DOHH2 (cell line): ENCODE measurements around the gene EPHA4.
"Not testable (repeated sequence)": the region's sequence is repeated elsewhere in the genome, so short reads cannot be mapped to it uniquely, and the experiment has no call there.

Experiments
- H3F3A ChIP-seq: fragments of 200-600 bp; sonication (generic), shearing (Covaris generic); 2 replicates; pipeline ENCODE4 v1.6.0; 2016; ENCODE audit warnings: antibody characterized with exemption, mild to moderate bottlenecking; ENCODE audit not compliant: control insufficient read depth, insufficient read depth
- H3K27ac ChIP-seq: fragments of 200-600 bp; sonication (generic); 2 replicates; pipeline ENCODE4 v1.5.1; 2014; ENCODE audit warnings: low read depth, mild to moderate bottlenecking, low read length, moderate library complexity
- H3K27me3 ChIP-seq: fragments of 200-600 bp; sonication (generic); 2 replicates; pipeline ENCODE4 v1.6.1; 2014; ENCODE audit warnings: mild to moderate bottlenecking, low read length, mixed read lengths; ENCODE audit not compliant: control insufficient read depth
- H3K36me3 ChIP-seq: fragments of 200-600 bp; sonication (generic); 2 replicates; pipeline ENCODE4 v1.6.1; 2014; ENCODE audit warnings: mild to moderate bottlenecking, low read length, moderate library complexity, mixed read lengths; ENCODE audit not compliant: control insufficient read depth
- H3K4me1 ChIP-seq: fragments of 200-600 bp; sonication (generic); 2 replicates; pipeline ENCODE4 v1.6.1; 2014; ENCODE audit warnings: mild to moderate bottlenecking, low read length, mixed read lengths; ENCODE audit not compliant: control insufficient read depth
- H3K4me2 ChIP-seq: fragments of 200-600 bp; sonication (generic); 2 replicates; pipeline ENCODE4 v1.6.0; 2014; ENCODE audit warnings: mild to moderate bottlenecking, low read length, moderate library complexity
- H3K4me3 ChIP-seq: fragments of 200-600 bp; sonication (generic); 2 replicates; pipeline ENCODE4 v1.5.1; 2014; ENCODE audit warnings: mild to moderate bottlenecking, low read length, mixed read lengths
- H3K79me2 ChIP-seq: fragments of 200-600 bp; sonication (generic); 2 replicates; pipeline ENCODE4 v1.6.1; 2014; ENCODE audit warnings: mild to moderate bottlenecking, low read length, mixed read lengths; ENCODE audit not compliant: control insufficient read depth
- H3K9me2 ChIP-seq: fragments of 200-600 bp; sonication (generic); replicated peaks from 2 replicates; pipeline ENCODE4 v1.6.1; 2014; ENCODE audit warnings: mild to moderate bottlenecking, low read length, mixed read lengths; ENCODE audit not compliant: control insufficient read depth
- H3K9me3 ChIP-seq: fragments of 200-600 bp; sonication (generic); 2 replicates; pipeline ENCODE4 v1.6.1; 2014; ENCODE audit warnings: antibody characterized with exemption, low read length, mixed read lengths; ENCODE audit not compliant: control insufficient read depth, insufficient read depth
- H4K20me1 ChIP-seq: fragments of 200-600 bp; sonication (generic); 2 replicates; pipeline ENCODE4 v1.6.0; 2014; ENCODE audit warnings: low read depth, mild to moderate bottlenecking, antibody characterized with exemption, low read length, moderate library complexity; ENCODE audit not compliant: control insufficient read depth, insufficient read depth
- EZH2phosphoT487 ChIP-seq: fragments of 200-600 bp; sonication (generic); IDR thresholded peaks from 2 replicates; pipeline ENCODE4 v1.6.1; 2017; ENCODE audit warnings: borderline replicate concordance, mild to moderate bottlenecking, antibody characterized with exemption, low read length, moderate library complexity, mixed read lengths
- TF ChIP-seq, protein P1 (sequence below): fragments of 200-600 bp; sonication (generic); IDR thresholded peaks from one replicate; pipeline ENCODE4 v1.5.1; 2014; ENCODE audit warnings: antibody characterized with exemption, mild to moderate bottlenecking, low read depth, low read length; ENCODE audit not compliant: poor library complexity, severe bottlenecking

EPHA4 gene

DNA sequence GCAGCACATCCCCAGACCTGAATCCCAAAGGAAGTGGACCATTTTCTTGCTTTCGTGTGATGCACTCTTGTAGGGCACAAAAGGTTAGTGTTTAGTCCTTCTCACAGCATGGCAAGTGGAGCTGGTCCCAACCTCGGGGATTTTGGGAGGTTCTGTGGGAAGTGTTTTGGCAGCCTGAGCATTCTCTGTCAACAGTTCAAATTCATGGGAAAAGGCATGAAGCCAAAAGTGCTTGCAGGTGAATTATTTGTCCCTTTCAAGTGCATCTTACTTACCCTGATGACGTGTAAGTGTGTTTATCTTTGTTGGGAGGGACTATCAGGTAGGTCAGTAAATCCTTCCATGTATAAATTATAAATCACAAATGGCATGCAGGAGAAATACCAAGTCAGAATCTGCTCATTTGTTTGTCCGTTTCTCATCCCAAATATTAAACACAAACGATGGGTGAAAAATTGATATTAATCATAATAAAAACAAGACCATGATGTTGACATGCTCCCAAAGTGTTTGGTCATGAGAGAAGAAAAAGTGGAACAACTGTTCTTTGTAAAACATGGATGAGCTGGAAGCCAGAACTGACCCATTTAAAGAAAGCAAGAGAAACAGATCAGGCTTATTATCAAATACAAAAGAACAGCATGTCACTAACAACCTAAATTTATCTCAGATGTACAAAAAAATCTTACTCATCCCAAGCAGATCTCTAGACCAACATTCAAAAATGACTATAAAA lies 57.6 kb downstream of the EPHA4 start:
- no peaks in the 10 kb centered on the region for H3K9me2 ChIP-seq
- H3K4me2 ChIP-seq: no peak overlapping the region
- peaks cover 26% of the 10 kb centered on the region for H3K4me1 ChIP-seq
- H4K20me1 ChIP-seq: no peaks in the 10 kb centered on the region
- no peaks in the 10 kb centered on the region for H3K27me3 ChIP-seq
- no peak overlapping the region for H3K4me3 ChIP-seq
- H3F3A ChIP-seq: no peaks in the 10 kb centered on the region
- H3K9me3 ChIP-seq: peaks cover 5% of the 10 kb centered on the region; the same call in 1 of the 2 replicates
- no peaks in the 10 kb centered on the region for H3K79me2 ChIP-seq
- H3K27ac ChIP-seq: no peak overlapping the region
- no peaks in the 10 kb centered on the region; the same call in 1 of the 2 replicates for H3K36me3 ChIP-seq
- TF ChIP-seq EZH2phosphoT487: no peak
- TF ChIP-seq, protein P1, sequence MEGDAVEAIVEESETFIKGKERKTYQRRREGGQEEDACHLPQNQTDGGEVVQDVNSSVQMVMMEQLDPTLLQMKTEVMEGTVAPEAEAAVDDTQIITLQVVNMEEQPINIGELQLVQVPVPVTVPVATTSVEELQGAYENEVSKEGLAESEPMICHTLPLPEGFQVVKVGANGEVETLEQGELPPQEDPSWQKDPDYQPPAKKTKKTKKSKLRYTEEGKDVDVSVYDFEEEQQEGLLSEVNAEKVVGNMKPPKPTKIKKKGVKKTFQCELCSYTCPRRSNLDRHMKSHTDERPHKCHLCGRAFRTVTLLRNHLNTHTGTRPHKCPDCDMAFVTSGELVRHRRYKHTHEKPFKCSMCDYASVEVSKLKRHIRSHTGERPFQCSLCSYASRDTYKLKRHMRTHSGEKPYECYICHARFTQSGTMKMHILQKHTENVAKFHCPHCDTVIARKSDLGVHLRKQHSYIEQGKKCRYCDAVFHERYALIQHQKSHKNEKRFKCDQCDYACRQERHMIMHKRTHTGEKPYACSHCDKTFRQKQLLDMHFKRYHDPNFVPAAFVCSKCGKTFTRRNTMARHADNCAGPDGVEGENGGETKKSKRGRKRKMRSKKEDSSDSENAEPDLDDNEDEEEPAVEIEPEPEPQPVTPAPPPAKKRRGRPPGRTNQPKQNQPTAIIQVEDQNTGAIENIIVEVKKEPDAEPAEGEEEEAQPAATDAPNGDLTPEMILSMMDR: no peak

DNA sequence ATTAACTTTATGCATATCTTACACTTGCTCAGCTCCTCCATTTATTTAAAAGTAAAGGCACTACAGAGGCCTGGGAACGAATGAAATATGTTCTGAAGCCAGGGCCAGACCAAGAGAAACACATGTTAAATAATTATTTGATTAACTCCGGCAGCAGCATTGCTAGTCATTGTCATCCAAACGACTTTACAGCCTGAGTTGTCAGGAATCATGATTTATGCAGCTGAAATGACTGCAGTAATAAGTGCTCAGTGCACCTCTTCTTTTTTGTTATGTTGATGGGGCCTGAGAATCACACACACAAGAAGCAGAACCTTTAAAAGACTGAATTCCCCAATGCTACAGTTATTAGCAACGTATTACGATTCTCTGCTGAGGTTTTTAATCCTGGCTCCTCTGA lies 58.9 kb downstream of the EPHA4 start:
- H3K79me2 ChIP-seq: no peaks in the 10 kb centered on the region
- H3K9me2 ChIP-seq: no peaks in the 10 kb centered on the region
- peaks cover 5% of the 10 kb centered on the region; the same call in 1 of the 2 replicates for H3K9me3 ChIP-seq
- H3F3A ChIP-seq: no peaks in the 10 kb centered on the region
- H3K4me3 ChIP-seq: no peak overlapping the region
- no peak overlapping the region for H3K27ac ChIP-seq
- H3K4me1 ChIP-seq: peaks cover 21% of the 10 kb centered on the region
- no peaks in the 10 kb centered on the region; the same call in 1 of the 2 replicates for H3K36me3 ChIP-seq
- no peak overlapping the region for H3K4me2 ChIP-seq
- H4K20me1 ChIP-seq: no peaks in the 10 kb centered on the region
- no peaks in the 10 kb centered on the region for H3K27me3 ChIP-seq
- TF ChIP-seq, protein P1: no peak
- no peak for TF ChIP-seq EZH2phosphoT487

DNA sequence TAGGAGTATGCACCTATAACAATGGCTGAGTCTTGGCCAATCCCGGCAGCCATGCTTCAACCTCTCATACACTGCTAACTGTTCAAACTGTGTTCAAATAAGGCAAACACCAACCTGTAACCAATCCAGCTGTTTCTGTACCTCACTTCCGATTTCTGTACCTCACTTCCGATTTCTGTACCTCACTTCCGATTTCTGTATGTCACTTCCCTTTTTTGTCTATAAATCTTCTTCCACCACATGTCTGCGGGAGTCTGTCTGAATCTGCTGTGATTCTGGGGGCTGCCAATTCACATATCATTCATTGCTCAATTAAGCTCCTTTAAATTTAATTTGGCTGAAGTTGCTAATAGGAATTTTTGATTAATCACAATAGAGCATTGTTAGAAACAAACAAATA lies 60.8 kb downstream of the EPHA4 start:
- not testable (repeated sequence) for H3K79me2 ChIP-seq, H3K4me2 ChIP-seq, H3K27ac ChIP-seq, H3K4me3 ChIP-seq, H3K27me3 ChIP-seq, H3K4me1 ChIP-seq, H3K9me2 ChIP-seq, H3K36me3 ChIP-seq, H3K9me3 ChIP-seq, H4K20me1 ChIP-seq, H3F3A ChIP-seq

DNA sequence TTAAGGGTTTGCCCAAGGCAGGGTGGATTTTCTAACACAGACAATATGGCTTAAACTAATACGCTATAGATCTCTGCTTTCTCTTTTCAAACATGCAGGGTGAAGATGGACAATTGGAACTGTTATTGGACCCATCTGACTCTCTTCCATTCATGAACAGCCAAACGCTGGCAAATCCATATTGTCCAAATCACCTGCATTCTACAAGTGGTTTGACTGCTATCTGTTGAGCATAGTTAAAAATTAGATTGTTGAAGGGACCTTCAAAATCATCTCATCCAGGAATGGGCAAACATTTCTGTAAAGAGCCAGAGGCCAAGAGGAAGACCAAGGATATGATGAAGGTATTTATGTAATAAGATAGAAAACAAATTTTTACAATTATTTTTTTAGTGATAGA lies 65.6 kb downstream of the EPHA4 start:
- no peak for TF ChIP-seq EZH2phosphoT487
- TF ChIP-seq, protein P1: no peak
- H3K79me2 ChIP-seq: no peaks in the 10 kb centered on the region

More for the DNA sequence above, 65.6 kb downstream of the EPHA4 start:
- H3K36me3 ChIP-seq: no peaks in the 10 kb centered on the region; the same call in 1 of the 2 replicates
- H4K20me1 ChIP-seq: no peaks in the 10 kb centered on the region
- no peak overlapping the region for H3K4me2 ChIP-seq
- no peak overlapping the region for H3K27ac ChIP-seq
- H3K4me3 ChIP-seq: no peak overlapping the region
- peaks cover 5% of the 10 kb centered on the region; the same call in 1 of the 2 replicates for H3K9me3 ChIP-seq
- H3F3A ChIP-seq: no peaks in the 10 kb centered on the region
- H3K9me2 ChIP-seq: no peaks in the 10 kb centered on the region
- H3K4me1 ChIP-seq: peaks cover 15% of the 10 kb centered on the region
- no peaks in the 10 kb centered on the region for H3K27me3 ChIP-seq
